Activated CD4-positive, alpha-beta memory T cell treated with anti-CD3 and anti-CD28 coated beads for 36 hours (primary cell): ENCODE measurements around the gene KRT80. TPM values are rescaled to one million over a fixed set of nuclear protein-coding genes. Genes with fewer than 3 reads are reported as not detected.

Source experiments
- CTCF ChIA-PET: fragments of 350-600 bp; sonication (Branson Sonifier 250); formaldehyde crosslinking; loops from one replicate; lab custom pipeline; 2021; ENCODE audit warnings: antibody characterized with exemption, inconsistent platforms; lab: Charles Lee
- POLR2A ChIA-PET: fragments of 350-600 bp; sonication (Branson Sonifier 250); formaldehyde crosslinking; loops from one replicate; lab custom pipeline; 2021; ENCODE audit warnings: antibody characterized with exemption; lab: Charles Lee
- DNase-seq: peaks from one replicate; pipeline ENCODE4 v3.0.0-alpha.2; 2020
- H3K27ac Mint-ChIP-seq: one replicate; pipeline ENCODE4 v1.8.0; 2021; ENCODE audit warnings: mixed read lengths
- H3K27me3 Mint-ChIP-seq: one replicate; pipeline ENCODE4 v1.8.0; 2021; ENCODE audit warnings: mixed read lengths
- H3K36me3 Mint-ChIP-seq: one replicate; pipeline ENCODE4 v1.8.0; 2021; ENCODE audit warnings: mixed read lengths
- H3K4me1 Mint-ChIP-seq: one replicate; pipeline ENCODE4 v1.8.0; 2021; ENCODE audit warnings: low read depth, mixed read lengths
- H3K4me3 Mint-ChIP-seq: one replicate; pipeline ENCODE4 v1.8.0; 2021; ENCODE audit warnings: mild to moderate bottlenecking, mixed read lengths
- H3K9me3 Mint-ChIP-seq: one replicate; pipeline ENCODE4 v1.8.0; 2021; ENCODE audit warnings: mixed read lengths
- intact Hi-C: fragments of 100-400 bp; cut with micrococcal nuclease; formaldehyde crosslinking; loops from one replicate; pipeline ENCODE4 v1.15.1; 2023
- total RNA-seq, 2 experiments: library from RNA; stranded (reverse); gene quantifications; one replicate each; pipeline ENCODE4 v1.2.3, GENCODE V29; 2021

KRT80 gene
- total RNA-seq, 2 experiments from 2014 or later: not detected

GRCh38 chr12:52213564-52214420 lies 22.0 kb upstream of the KRT80 start:
- Mint-ChIP-seq H3K4me1 (no peaks in the 10 kb centered on the region), H3K27ac (no peak overlapping the region), H3K9me3 (no peaks in the 10 kb centered on the region), H3K4me3 (no peak overlapping the region), H3K36me3 (no peaks in the 10 kb centered on the region), H3K27me3 (peaks cover 12% of the 10 kb centered on the region)
- peak; percentile 79 for DNase-seq
- intact Hi-C loops: no loop called here
- ChIA-PET CTCF (interaction anchor here (0.6 to 1.9 kb wide), 18 partner anchors 8 to 148 kb away, joined by 3 to 17 read pairs (median 4); no protein-coding TSS in a partner anchor), POLR2A (no interaction called here)

DNA sequence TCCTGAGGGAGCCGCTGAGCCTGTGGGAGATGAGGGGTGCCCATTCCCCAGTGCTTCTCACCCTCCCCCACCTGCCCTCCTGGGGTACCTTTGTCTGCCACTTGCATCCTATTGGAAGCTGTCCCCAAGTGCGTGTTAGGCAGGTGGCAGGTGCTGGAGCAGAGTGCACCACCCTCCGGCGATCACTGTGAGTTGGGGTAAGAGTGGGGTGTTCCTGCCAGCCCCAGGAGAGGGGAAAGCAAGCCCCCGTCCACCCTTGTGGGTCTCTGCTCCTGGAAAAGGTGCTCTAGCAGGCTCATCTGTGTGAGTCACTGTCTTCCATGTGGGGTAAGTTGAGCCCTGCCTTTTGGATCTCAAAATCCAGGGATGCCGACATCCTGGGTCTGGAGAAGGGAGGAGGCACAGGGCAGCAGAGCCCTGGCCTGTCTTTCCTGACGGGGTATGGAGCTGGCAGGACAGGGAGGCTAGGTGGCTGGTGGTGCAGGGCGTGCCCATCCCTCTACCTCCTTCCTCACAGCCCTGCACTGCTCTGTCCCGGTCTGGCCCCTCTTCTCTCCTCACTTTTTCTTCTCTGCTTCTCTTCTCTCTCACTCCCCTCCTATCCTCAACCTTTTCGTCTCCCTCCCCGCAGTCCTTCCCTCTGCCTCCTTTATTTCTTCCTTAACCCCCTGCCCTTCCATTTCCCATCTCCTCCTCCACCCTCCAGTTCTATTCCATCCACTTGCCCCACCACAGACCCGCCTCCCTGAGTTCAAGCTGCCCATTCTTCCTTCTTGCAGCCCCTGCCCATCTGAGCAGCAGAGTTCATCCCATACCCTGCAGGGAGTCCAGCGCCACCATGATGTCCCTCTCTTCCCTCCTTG lies 21.1 kb upstream of the KRT80 start:
- DNase-seq: no peak
- Mint-ChIP-seq H3K4me1 (no peaks in the 10 kb centered on the region), H3K4me3 (no peak overlapping the region), H3K27me3 (peaks cover 14% of the 10 kb centered on the region), H3K9me3 (no peaks in the 10 kb centered on the region), H3K36me3 (no peaks in the 10 kb centered on the region), H3K27ac (no peak overlapping the region)
- intact Hi-C loops: no loop called here
- CTCF ChIA-PET: interaction anchor here (0.7 to 2.9 kb wide), 18 partner anchors 8 to 149 kb away, joined by 3 to 17 read pairs (median 4); no protein-coding TSS in a partner anchor
- POLR2A ChIA-PET: no interaction called here

- CTCF ChIA-PET: interaction anchor here (0.6 to 2.9 kb wide), 6 partner anchors 10 to 100 kb away, joined by 3 to 17 read pairs (median 4); no protein-coding TSS in a partner anchor
- Mint-ChIP-seq H3K9me3 (no peaks in the 10 kb centered on the region), H3K4me1 (no peaks in the 10 kb centered on the region), H3K4me3 (no peak overlapping the region), H3K27ac (no peak overlapping the region), H3K36me3 (no peaks in the 10 kb centered on the region), H3K27me3 (peaks cover 13% of the 10 kb centered on the region)
- no peak for DNase-seq
- POLR2A ChIA-PET: no interaction called here
- intact Hi-C loops: no loop called here
Observed at GRCh38 chr12:52211716-52212585, 20.1 kb upstream of the KRT80 start.

- ChIA-PET POLR2A (no interaction called here), CTCF (interaction anchor here (0.8 to 2.9 kb wide), 5 partner anchors 11 to 68 kb away, joined by 3 to 17 read pairs (median 3); no protein-coding TSS in a partner anchor)
- no peak overlapping the region for H3K4me3 Mint-ChIP-seq
- H3K27ac Mint-ChIP-seq: no peak overlapping the region
- intact Hi-C loops: no loop called here
- H3K4me1 Mint-ChIP-seq: no peaks in the 10 kb centered on the region
- H3K27me3 Mint-ChIP-seq: peaks cover 14% of the 10 kb centered on the region
- H3K36me3 Mint-ChIP-seq: no peaks in the 10 kb centered on the region
- no peaks in the 10 kb centered on the region for H3K9me3 Mint-ChIP-seq
- no peak for DNase-seq
Observed at GRCh38 chr12:52210925-52211650, 19.3 kb upstream of the KRT80 start.

GRCh38 chr12:52210186-52210924 lies 18.5 kb upstream of the KRT80 start:
- POLR2A ChIA-PET: no interaction called here
- intact Hi-C loops: no loop called here

DNA sequence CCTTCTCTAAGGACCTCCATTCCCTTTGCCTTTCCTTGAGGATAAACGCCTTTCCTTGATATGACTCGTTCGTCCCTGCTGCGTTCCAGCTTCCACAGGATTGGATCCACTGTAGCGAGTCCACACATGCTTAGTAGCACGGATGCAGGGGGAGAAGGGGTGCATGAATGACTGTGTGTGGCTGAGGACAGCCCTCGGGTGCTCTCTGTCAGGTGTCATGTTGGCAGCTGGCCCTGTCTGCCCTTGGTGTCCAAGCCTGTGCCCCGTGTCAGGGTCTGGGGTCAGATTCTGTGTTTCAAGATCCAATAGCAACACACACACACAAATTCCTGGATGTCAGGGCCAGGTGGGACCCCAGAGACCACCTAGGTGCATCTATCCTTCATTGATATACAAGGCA lies 17.5 kb upstream of the KRT80 start:
- DNase-seq: no peak
- no peaks in the 10 kb centered on the region for H3K9me3 Mint-ChIP-seq
- no peak overlapping the region for H3K27ac Mint-ChIP-seq
- intact Hi-C loops: no loop called here
- H3K4me1 Mint-ChIP-seq: no peaks in the 10 kb centered on the region
- ChIA-PET POLR2A (no interaction called here), CTCF (interaction anchor here (1.9 kb wide), 1 partner anchor 52 kb away, joined by 5 read pairs; no protein-coding TSS in a partner anchor)
- peaks cover 14% of the 10 kb centered on the region for H3K27me3 Mint-ChIP-seq
- H3K36me3 Mint-ChIP-seq: no peaks in the 10 kb centered on the region
- no peak overlapping the region for H3K4me3 Mint-ChIP-seq

More at GRCh38 chr12:52210186-52210924, 18.5 kb upstream of the KRT80 start:
- CTCF ChIA-PET: interaction anchor here (0.9 to 2.9 kb wide), 4 partner anchors 11 to 69 kb away, joined by 3 to 17 read pairs (median 4); no protein-coding TSS in a partner anchor
- DNase-seq: no peak
- Mint-ChIP-seq H3K9me3 (no peaks in the 10 kb centered on the region), H3K27ac (no peak overlapping the region), H3K4me3 (no peak overlapping the region), H3K27me3 (peaks cover 14% of the 10 kb centered on the region), H3K36me3 (no peaks in the 10 kb centered on the region), H3K4me1 (no peaks in the 10 kb centered on the region)

DNA sequence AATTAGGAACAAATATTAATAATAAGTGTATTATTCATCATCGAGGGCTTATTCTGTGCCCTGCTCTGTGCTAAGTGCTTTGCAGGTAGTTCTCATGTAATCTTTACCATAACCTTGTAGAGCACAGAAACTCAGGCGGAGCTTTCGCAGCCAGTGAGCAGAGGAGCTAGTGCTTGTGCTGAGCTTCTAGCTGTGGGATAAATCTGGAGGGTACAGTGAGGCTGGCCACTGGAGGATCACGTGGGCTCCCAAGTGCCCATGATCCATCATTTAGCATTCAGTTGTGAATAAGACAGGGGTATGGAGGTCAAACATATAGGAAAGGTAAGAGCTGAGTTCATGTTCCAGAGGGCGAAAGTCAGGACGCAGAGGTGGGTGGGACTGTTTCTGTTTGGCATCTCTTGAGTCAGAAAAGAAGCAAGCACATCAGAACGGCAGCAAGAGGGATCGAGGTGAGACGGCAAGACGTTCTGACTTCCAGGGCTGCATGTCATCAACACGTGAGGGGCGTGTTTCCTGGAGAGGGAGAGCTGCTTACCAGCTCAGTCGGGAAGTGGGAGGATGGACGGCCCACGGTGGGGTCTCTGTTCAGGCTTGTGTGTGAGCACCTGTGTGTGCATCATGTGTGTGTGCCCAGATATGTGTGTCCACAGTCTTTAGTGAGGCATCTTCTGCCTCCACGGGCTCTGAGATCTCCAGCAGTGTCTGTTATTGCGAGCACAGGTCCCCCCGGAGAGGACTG lies 16.8 kb upstream of the KRT80 start:
- intact Hi-C loops: no loop called here
- Mint-ChIP-seq H3K4me3 (no peak overlapping the region), H3K36me3 (no peaks in the 10 kb centered on the region), H3K27ac (no peak overlapping the region), H3K4me1 (no peaks in the 10 kb centered on the region), H3K27me3 (peaks cover 11% of the 10 kb centered on the region), H3K9me3 (no peaks in the 10 kb centered on the region)
- POLR2A ChIA-PET: no interaction called here
- DNase-seq: no peak
- CTCF ChIA-PET: interaction anchor here (0.6 to 1.9 kb wide), 3 partner anchors 9 to 181 kb away, joined by 3 to 5 read pairs (median 3); no protein-coding TSS in a partner anchor

DNA sequence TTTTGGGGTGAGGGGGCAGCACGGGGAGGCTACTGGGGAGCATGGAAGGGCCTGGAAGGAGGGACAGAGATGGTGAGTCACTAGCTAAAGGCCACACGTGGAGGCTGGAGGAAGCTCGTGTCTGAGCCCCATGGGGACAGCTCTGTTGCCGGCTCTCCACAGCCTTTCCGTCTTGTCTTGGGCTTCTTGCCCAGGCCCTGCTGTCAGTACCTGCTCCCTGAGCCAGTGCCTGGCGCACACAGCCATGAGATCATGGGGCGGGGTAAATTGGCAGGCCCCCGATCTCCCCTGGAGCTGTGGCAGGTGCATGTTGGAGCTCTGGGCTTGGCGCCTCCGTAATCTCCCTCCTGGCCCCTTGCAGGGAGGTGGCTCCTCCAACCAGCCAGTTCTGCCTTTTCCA lies 16.1 kb upstream of the KRT80 start:
- Mint-ChIP-seq H3K27ac (no peak overlapping the region), H3K27me3 (peaks cover 15% of the 10 kb centered on the region), H3K36me3 (no peaks in the 10 kb centered on the region), H3K4me3 (no peak overlapping the region), H3K9me3 (no peaks in the 10 kb centered on the region), H3K4me1 (peaks cover 3% of the 10 kb centered on the region)
- intact Hi-C loops: no loop called here
- ChIA-PET CTCF (interaction anchor here (0.6 to 1.1 kb wide), 4 partner anchors 8 to 181 kb away, joined by 3 read pairs; no protein-coding TSS in a partner anchor), POLR2A (no interaction called here)
- DNase-seq: no peak

DNA sequence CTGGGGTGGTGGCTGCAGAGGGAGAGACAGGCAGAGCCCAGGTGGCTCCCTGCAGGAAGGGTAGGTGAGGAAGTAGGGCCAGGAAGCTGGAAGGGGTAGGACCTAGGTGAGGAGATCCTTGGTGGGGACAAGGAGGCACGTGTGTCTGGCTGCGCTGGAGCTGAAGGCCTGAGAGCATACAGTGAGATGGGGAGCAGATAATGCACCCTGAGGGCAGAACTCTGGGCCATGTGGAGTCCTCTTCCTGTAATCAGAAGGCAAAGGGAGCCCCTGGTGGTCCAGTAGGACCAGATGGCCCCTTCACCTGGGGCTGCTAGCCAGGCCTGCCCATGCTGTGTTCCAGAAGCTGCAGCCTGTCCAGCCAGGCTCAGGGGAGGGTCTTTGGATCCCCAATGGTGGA lies 15.3 kb upstream of the KRT80 start:
- peaks cover 18% of the 10 kb centered on the region for H3K27me3 Mint-ChIP-seq
- peaks cover 5% of the 10 kb centered on the region for H3K4me1 Mint-ChIP-seq
- DNase-seq: no peak
- no peaks in the 10 kb centered on the region for H3K9me3 Mint-ChIP-seq
- H3K36me3 Mint-ChIP-seq: no peaks in the 10 kb centered on the region
- no peak overlapping the region for H3K27ac Mint-ChIP-seq
- H3K4me3 Mint-ChIP-seq: no peak overlapping the region
- CTCF ChIA-PET: interaction anchor here (0.9 kb wide), 1 partner anchor 15 kb away, joined by 3 read pairs; no protein-coding TSS in a partner anchor
- POLR2A ChIA-PET: no interaction called here
- intact Hi-C loops: no loop called here
